ENCODE results near the gene POGK. TPM values are rescaled to one million over a fixed set of nuclear protein-coding genes. Genes with fewer than 3 reads are reported as not detected.

POGK gene
- total and polyA plus RNA-seq, 10 of the 15 experiments (the other 5 are each of a cell fraction or from before 2014, with no cell fraction given): 5.3 to 34.6 (median 18.7) TPM

DNA sequence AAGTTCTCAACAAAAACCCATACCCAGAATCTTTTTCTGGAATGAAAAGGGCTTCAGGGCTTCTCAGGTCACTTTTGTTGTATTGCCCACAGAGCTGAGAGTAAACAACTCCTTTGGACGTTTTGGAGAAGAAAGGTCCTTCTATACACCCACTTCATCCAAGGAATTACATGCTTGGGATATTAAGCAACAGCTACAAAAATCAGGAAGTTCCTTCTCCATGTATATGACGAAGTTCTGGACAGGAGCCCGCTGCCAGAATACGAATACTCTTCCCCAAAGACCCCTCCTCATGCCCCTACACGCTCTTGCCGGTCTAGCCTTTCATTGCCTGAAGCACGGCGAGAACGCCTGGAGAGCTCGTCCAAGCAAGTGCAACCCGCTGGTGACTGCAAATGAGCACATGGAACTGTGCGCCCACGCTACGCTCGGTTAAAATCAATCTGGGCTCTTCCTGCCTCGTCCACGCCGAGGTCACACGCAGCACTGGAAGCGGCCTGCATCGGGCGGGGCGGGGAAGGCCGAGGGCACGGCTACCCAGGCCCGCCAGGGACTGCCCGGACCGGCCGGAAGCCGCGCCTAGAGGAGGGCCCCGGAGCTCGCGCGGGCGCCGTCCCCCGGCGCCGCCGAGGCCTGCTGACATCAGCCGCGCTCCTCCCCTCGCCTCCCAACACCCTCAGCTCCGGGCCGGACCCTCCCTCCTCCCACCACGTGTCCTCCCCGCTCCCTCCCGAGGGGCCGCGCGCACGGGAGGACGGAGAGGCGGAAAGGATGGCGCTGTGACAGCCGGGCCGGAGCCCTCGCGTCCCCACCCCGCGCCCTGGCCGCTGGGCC lies at the start of gene POGK (continued):
- TF ChIP-seq, protein P1, sequence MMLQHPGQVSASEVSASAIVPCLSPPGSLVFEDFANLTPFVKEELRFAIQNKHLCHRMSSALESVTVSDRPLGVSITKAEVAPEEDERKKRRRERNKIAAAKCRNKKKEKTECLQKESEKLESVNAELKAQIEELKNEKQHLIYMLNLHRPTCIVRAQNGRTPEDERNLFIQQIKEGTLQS (IDR thresholded peaks at IDR 0.05; ENCODE audit: borderline replicate concordance, extremely low read depth, low read depth, low read length): 0 out of 2 replicates have a peak, but pooled peaks have one; percentile 23
- no peak for TF ChIP-seq NRF1 (conservative IDR thresholded peaks at IDR 0.05; ENCODE audit: low read depth, low read length)
- TF ChIP-seq EZH2 (IDR thresholded peaks at IDR 0.05; ENCODE audit: borderline replicate concordance, control insufficient read depth, low read depth, low read length): no peak
- TF ChIP-seq EED (IDR thresholded peaks at IDR 0.05; ENCODE audit: low read depth): peak; percentile 37; the same call in 1 of the 2 replicates
- TF ChIP-seq, protein P2, sequence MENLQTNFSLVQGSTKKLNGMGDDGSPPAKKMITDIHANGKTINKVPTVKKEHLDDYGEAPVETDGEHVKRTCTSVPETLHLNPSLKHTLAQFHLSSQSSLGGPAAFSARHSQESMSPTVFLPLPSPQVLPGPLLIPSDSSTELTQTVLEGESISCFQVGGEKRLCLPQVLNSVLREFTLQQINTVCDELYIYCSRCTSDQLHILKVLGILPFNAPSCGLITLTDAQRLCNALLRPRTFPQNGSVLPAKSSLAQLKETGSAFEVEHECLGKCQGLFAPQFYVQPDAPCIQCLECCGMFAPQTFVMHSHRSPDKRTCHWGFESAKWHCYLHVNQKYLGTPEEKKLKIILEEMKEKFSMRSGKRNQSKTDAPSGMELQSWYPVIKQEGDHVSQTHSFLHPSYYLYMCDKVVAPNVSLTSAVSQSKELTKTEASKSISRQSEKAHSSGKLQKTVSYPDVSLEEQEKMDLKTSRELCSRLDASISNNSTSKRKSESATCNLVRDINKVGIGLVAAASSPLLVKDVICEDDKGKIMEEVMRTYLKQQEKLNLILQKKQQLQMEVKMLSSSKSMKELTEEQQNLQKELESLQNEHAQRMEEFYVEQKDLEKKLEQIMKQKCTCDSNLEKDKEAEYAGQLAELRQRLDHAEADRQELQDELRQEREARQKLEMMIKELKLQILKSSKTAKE (IDR thresholded peaks at IDR 0.05; ENCODE audit: low read depth, poor library complexity, severe bottlenecking): no peak
- no peak; the same call in 1 of the 2 replicates for TF ChIP-seq SMAD5 (IDR thresholded peaks at IDR 0.05; ENCODE audit: low read depth)
- no peak for TF ChIP-seq ETV6 (conservative IDR thresholded peaks at IDR 0.05 in 1 of 2, IDR thresholded peaks at IDR 0.05 in 1 of 2; ENCODE audit: borderline replicate concordance in 1 of 2, low read depth in 1 of 2)
- TF ChIP-seq IKZF2 (IDR thresholded peaks at IDR 0.05): no peak; a peak in 1 of 4 replicates
- no peak for TF ChIP-seq CHD1 (IDR thresholded peaks at IDR 0.05; ENCODE audit: low read depth, low read length)
- no peak for TF ChIP-seq ZZZ3 (IDR thresholded peaks at IDR 0.05; ENCODE audit: control insufficient read depth, insufficient read length, low read depth)
- no peak for TF ChIP-seq JUNB (IDR thresholded peaks at IDR 0.05)
- TF ChIP-seq NR2C1 (IDR thresholded peaks at IDR 0.05): peak; percentile 16; the same call in 1 of the 2 replicates
